Keratinocyte (primary cell): ENCODE measurements around the gene C22orf31. TPM values are rescaled to one million over a fixed set of nuclear protein-coding genes. Genes with fewer than 3 reads are reported as not detected.
"Not testable (repeated sequence)": the region's sequence is repeated elsewhere in the genome, so short reads cannot be mapped to it uniquely, and the experiment has no call there.

Experiments
- DNase-seq: peaks from one replicate; pipeline ENCODE4 v3.0.0-alpha.2; 2011; ENCODE audit warnings: low read depth, missing footprints, low spot score
- FAIRE-seq: peaks from 2 replicates; lab custom pipeline; 2011; peaks lifted over from hg19 to GRCh38; lab: Jason Lieb, UNC
- H2AFZ ChIP-seq: 2 replicates; pipeline ENCODE4 v1.6.0; 2012; ENCODE audit warnings: low read length, control low read depth, inconsistent platforms; ENCODE audit not compliant: control insufficient read depth
- H3K27ac ChIP-seq: 2 replicates; pipeline ENCODE4 v1.5.1; 2011; ENCODE audit warnings: low read length; ENCODE audit not compliant: control insufficient read depth, insufficient read depth
- H3K27me3 ChIP-seq: 3 replicates; pipeline ENCODE4 v1.6.0; 2011; ENCODE audit warnings: low read length; ENCODE audit not compliant: control insufficient read depth, insufficient read depth; ENCODE audit errors: extremely low read depth
- H3K36me3 ChIP-seq, 2 experiments: 2 replicates in 1 of 2; 3 replicates in 1 of 2; pipeline ENCODE4 v1.5.1; 2011; ENCODE audit warnings: low read length in 2 of 2, mild to moderate bottlenecking in 1 of 2; ENCODE audit not compliant: control insufficient read depth in 2 of 2, insufficient read depth in 2 of 2; ENCODE audit errors: extremely low read depth in 1 of 2
- H3K4me1 ChIP-seq: 3 replicates; pipeline ENCODE4 v1.5.1; 2011; ENCODE audit warnings: low read length; ENCODE audit not compliant: control insufficient read depth, insufficient read depth; ENCODE audit errors: extremely low read depth
- H3K4me2 ChIP-seq: 3 replicates; pipeline ENCODE4 v1.6.0; 2011; ENCODE audit warnings: low read depth, low read length; ENCODE audit not compliant: control insufficient read depth, insufficient read depth; ENCODE audit errors: extremely low read depth
- H3K4me3 ChIP-seq, 3 experiments: fragments of 200-600 bp in 1 of 3; sonication (generic) in 1 of 3; 2 replicates in 2 of 3; 3 replicates in 1 of 3; pipeline ENCODE4 v1.5.1; 2011 to 2016; ENCODE audit warnings: low read length in 3 of 3, mild to moderate bottlenecking in 3 of 3, control low read depth in 2 of 3, inconsistent platforms in 1 of 3, low read depth in 1 of 3, mixed read lengths in 1 of 3, mixed run types in 1 of 3, moderate library complexity in 1 of 3; ENCODE audit not compliant: control insufficient read depth in 2 of 3, insufficient read depth in 2 of 3; ENCODE audit errors: extremely low read depth in 1 of 3
- H3K79me2 ChIP-seq: 2 replicates; pipeline ENCODE4 v1.6.0; 2012; ENCODE audit warnings: low read length; ENCODE audit not compliant: control insufficient read depth, insufficient read depth
- H3K9ac ChIP-seq: 3 replicates; pipeline ENCODE4 v1.6.0; 2011; ENCODE audit warnings: low read length; ENCODE audit not compliant: control insufficient read depth, insufficient read depth; ENCODE audit errors: extremely low read depth
- H3K9me1 ChIP-seq: 3 replicates; pipeline ENCODE4 v1.6.0; 2011; ENCODE audit warnings: low read length; ENCODE audit not compliant: control insufficient read depth, insufficient read depth; ENCODE audit errors: extremely low read depth
- H3K9me3 ChIP-seq: 2 replicates; pipeline ENCODE4 v1.5.1; 2012; ENCODE audit warnings: low read depth, low read length; ENCODE audit not compliant: control insufficient read depth
- H4K20me1 ChIP-seq: 3 replicates; pipeline ENCODE4 v1.6.0; 2011; ENCODE audit warnings: low read length; ENCODE audit not compliant: control insufficient read depth, insufficient read depth; ENCODE audit errors: extremely low read depth
- EZH2 ChIP-seq: IDR thresholded peaks from one replicate; pipeline ENCODE4 v1.6.1; 2012; ENCODE audit warnings: inconsistent platforms, mild to moderate bottlenecking, low read length, moderate library complexity
- dilution Hi-C: fragments of 300-500 bp; cut with MboI; formaldehyde crosslinking; loops from one replicate; pipeline ENCODE4 v1.7.0; 2020; ENCODE audit warnings: low sequenced_read_pairs; ENCODE audit not compliant: extremely low pct_ligation_motif_present
- polyA plus RNA-seq, 5 experiments: library from polyadenylated mRNA; depleted of rRNA in 3 of 5; stranded (reverse) in 3 of 5; stranded (forward) in 1 of 5; unstranded in 1 of 5; fragments of >200 nt; gene quantifications; 1 replicate in 1 of 5; 2 replicates in 3 of 5; 3 replicates in 1 of 5; pipeline versions ENCODE4 v1.2.1 to v1.2.3, GENCODE V29; 2011 to 2012; ENCODE audit warnings: missing spikeins in 2 of 5, low read depth in 1 of 5, low replicate concordance in 1 of 5
- TF ChIP-seq, protein P1 (sequence below), 3 experiments: IDR thresholded peaks in 1 of 3; conservative IDR thresholded peaks in 1 of 3; optimal IDR thresholded peaks in 1 of 3; 2 replicates in 2 of 3; 3 replicates in 1 of 3; pipeline versions ENCODE3 to v1.5.1; 2011; ENCODE audit warnings: low read length in 3 of 3, mild to moderate bottlenecking in 3 of 3, moderate library complexity in 2 of 3, control low read depth in 1 of 3, inconsistent platforms in 1 of 3; ENCODE audit not compliant: insufficient read depth in 2 of 3; ENCODE audit errors: extremely low read depth in 1 of 3

C22orf31 gene
- polyA plus RNA-seq, 1 donor (not counting 4 experiments of a cell fraction or from before 2014, with no cell fraction given) = not detected

- Histone ChIP-seq H3K27me3 (no peaks in the 10 kb centered on the region), H3K9ac (no peak overlapping the region), H3K9me1 (no peaks in the 10 kb centered on the region), H3K4me1 (peaks cover 23% of the 10 kb centered on the region), H3K4me2 (no peak overlapping the region), H3K36me3 (peaks cover 0 to 5% of the 10 kb centered on the region in 2 experiments), H4K20me1 (no peaks in the 10 kb centered on the region), H3K79me2 (no peaks in the 10 kb centered on the region), H3K27ac (no peak overlapping the region), H2AFZ (no peak overlapping the region), H3K9me3 (no peaks in the 10 kb centered on the region), H3K4me3 (no peak overlapping the region)
- no peak for TF ChIP-seq EZH2
- TF ChIP-seq, protein P1, sequence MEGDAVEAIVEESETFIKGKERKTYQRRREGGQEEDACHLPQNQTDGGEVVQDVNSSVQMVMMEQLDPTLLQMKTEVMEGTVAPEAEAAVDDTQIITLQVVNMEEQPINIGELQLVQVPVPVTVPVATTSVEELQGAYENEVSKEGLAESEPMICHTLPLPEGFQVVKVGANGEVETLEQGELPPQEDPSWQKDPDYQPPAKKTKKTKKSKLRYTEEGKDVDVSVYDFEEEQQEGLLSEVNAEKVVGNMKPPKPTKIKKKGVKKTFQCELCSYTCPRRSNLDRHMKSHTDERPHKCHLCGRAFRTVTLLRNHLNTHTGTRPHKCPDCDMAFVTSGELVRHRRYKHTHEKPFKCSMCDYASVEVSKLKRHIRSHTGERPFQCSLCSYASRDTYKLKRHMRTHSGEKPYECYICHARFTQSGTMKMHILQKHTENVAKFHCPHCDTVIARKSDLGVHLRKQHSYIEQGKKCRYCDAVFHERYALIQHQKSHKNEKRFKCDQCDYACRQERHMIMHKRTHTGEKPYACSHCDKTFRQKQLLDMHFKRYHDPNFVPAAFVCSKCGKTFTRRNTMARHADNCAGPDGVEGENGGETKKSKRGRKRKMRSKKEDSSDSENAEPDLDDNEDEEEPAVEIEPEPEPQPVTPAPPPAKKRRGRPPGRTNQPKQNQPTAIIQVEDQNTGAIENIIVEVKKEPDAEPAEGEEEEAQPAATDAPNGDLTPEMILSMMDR (optimal IDR thresholded peaks at IDR 0.05 in 1 of 3, IDR thresholded peaks at IDR 0.05 in 1 of 3, conservative IDR thresholded peaks at IDR 0.05 in 1 of 3; ENCODE audit: extremely low read depth in 1 of 3, insufficient read depth in 2 of 3, low read length in 3 of 3) = no peak
- FAIRE-seq = no peak
- dilution Hi-C loops = no loop called here
- DNase-seq = no peak
These were observed 20.2 kb downstream of the C22orf31 start for GRCh38 chr22:29041408-29041807.

- peak overlapping the region; percentile 6 for H3K4me2 ChIP-seq
- FAIRE-seq = peak; percentile 94
These were observed 21.0 kb downstream of the C22orf31 start for GRCh38 chr22:29040385-29041275.

GRCh38 chr22:29039684-29040083, 21.9 kb downstream of the C22orf31 start:
- H3K9me3 ChIP-seq, H3K79me2 ChIP-seq, H3K36me3 ChIP-seq, FAIRE-seq, H3K9ac ChIP-seq, H4K20me1 ChIP-seq, H3K4me3 ChIP-seq, H3K27ac ChIP-seq, dilution Hi-C loops, DNase-seq, H3K27me3 ChIP-seq, H3K4me2 ChIP-seq, H3K9me1 ChIP-seq, H2AFZ ChIP-seq: not testable (repeated sequence)
- peaks cover 22% of the 10 kb centered on the region for H3K4me1 ChIP-seq

More at GRCh38 chr22:29040385-29041275, 21.0 kb downstream of the C22orf31 start:
- DNase-seq = no peak
- no peaks in the 10 kb centered on the region for H3K9me1 ChIP-seq
- no peak overlapping the region for H3K27ac ChIP-seq
- no peaks in the 10 kb centered on the region for H3K79me2 ChIP-seq
- TF ChIP-seq EZH2 = no peak
- TF ChIP-seq, protein P1 (optimal IDR thresholded peaks at IDR 0.05 in 1 of 3, IDR thresholded peaks at IDR 0.05 in 1 of 3, conservative IDR thresholded peaks at IDR 0.05 in 1 of 3; ENCODE audit: extremely low read depth in 1 of 3, insufficient read depth in 2 of 3, low read length in 3 of 3) = peak; percentile 90 to 95 (median 91)
- H2AFZ ChIP-seq = no peak overlapping the region
- H3K27me3 ChIP-seq = no peaks in the 10 kb centered on the region
- peaks cover 23% of the 10 kb centered on the region for H3K4me1 ChIP-seq
- dilution Hi-C loops = no loop called here
- H3K9me3 ChIP-seq = no peaks in the 10 kb centered on the region
- no peak overlapping the region for H3K9ac ChIP-seq
- no peaks in the 10 kb centered on the region for H4K20me1 ChIP-seq
- no peaks in the 10 kb centered on the region for H3K36me3 ChIP-seq
- no peak overlapping the region for H3K4me3 ChIP-seq
